ENCODE results near the gene MDFI.

DNA sequence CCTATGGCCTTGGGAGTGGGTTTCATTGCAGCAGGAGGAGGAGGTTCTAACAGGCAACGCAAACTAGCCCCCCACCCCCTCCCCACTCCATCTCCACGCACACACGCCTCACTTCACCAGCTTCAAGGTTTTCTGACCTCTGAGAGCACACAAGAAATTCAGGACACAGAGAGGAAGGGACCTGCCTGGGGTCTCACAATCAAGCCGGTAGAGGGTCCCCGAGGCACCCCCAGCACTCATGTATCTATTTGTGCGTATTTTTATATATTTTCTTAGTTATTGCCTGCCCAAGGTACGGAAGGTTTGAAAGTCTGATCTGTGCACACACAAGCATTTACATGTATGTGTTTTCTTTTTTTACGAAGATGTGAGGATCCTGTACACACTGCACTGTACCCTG lies 16.9 kb downstream of the MDFI start:
- TF ChIP-seq, protein P1, sequence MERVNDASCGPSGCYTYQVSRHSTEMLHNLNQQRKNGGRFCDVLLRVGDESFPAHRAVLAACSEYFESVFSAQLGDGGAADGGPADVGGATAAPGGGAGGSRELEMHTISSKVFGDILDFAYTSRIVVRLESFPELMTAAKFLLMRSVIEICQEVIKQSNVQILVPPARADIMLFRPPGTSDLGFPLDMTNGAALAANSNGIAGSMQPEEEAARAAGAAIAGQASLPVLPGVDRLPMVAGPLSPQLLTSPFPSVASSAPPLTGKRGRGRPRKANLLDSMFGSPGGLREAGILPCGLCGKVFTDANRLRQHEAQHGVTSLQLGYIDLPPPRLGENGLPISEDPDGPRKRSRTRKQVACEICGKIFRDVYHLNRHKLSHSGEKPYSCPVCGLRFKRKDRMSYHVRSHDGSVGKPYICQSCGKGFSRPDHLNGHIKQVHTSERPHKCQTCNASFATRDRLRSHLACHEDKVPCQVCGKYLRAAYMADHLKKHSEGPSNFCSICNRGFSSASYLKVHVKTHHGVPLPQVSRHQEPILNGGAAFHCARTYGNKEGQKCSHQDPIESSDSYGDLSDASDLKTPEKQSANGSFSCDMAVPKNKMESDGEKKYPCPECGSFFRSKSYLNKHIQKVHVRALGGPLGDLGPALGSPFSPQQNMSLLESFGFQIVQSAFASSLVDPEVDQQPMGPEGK (CRISPR knock-in tag; IDR thresholded peaks at IDR 0.05; ENCODE audit: borderline replicate concordance) = no peak
- TF ChIP-seq, protein P2, sequence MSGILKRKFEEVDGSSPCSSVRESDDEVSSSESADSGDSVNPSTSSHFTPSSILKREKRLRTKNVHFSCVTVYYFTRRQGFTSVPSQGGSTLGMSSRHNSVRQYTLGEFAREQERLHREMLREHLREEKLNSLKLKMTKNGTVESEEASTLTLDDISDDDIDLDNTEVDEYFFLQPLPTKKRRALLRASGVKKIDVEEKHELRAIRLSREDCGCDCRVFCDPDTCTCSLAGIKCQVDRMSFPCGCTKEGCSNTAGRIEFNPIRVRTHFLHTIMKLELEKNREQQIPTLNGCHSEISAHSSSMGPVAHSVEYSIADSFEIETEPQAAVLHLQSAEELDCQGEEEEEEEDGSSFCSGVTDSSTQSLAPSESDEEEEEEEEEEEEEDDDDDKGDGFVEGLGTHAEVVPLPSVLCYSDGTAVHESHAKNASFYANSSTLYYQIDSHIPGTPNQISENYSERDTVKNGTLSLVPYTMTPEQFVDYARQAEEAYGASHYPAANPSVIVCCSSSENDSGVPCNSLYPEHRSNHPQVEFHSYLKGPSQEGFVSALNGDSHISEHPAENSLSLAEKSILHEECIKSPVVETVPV (CRISPR knock-in tag; IDR thresholded peaks at IDR 0.05) = no peak
